HG02623 (cell line): ENCODE measurements around the gene ANO6.
"Not testable (repeated sequence)": the region's sequence is repeated elsewhere in the genome, so short reads cannot be mapped to it uniquely, and the experiment has no call there.

Source experiments
- ATAC-seq: cut with Tn5 transposase; IDR thresholded peaks from one replicate; pipeline ENCODE4 v1.9.1; 2021; ENCODE audit warnings: moderate library complexity; ENCODE audit not compliant: unreplicated experiment

The ANO6 gene

DNA sequence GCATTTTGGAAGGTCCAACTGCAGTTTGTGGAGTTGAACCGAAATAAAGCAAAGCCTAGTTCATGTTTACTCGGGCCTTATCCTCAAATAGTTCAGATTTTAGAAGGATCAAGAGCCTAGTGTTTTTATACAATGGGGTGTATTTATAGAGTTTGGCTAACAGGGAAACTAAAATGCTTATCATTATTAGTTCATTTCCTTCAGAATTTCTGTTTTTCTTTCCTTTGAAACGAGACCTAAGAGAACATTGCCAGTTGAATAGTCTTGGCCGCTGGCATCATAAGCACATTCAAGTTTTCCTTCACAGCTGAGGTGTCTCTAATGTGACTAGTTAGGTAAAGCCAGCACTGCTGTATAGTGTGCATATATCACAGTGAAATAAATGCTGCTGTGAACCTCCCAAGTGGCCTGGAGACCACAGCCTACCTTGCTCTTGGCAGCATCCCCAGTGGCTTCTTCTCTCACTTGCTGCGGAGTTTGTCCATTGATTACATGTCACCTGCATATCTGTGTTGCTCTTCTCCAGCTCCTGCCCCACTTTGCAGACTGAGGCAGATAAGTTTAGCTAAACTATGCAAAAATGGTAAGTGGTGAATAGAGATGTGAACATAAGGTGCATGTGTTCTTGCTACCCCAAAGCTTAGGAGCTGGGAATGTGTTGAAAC lies 88.8 kb downstream of the ANO6 start:
- ATAC-seq: no peak

DNA sequence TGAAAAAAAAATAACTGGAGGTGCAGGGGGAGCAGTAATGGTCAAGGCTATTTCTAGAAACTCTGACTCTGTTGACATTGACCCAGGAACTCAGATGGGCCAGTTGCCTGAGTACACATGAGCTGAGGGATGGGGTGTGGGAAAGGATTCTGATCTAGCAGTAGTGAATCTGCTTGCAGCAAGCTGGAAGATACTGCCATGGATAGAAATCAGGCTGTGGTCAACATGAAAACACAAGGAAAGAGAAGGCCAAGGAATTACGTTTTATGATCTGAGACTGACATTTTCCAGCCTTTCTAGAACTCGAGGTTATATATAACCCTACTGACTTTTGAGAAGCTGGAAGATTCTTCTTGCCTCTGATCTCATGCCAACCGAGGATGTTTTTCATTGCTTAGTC lies 90.0 kb downstream of the ANO6 start:
- ATAC-seq: no peak

DNA sequence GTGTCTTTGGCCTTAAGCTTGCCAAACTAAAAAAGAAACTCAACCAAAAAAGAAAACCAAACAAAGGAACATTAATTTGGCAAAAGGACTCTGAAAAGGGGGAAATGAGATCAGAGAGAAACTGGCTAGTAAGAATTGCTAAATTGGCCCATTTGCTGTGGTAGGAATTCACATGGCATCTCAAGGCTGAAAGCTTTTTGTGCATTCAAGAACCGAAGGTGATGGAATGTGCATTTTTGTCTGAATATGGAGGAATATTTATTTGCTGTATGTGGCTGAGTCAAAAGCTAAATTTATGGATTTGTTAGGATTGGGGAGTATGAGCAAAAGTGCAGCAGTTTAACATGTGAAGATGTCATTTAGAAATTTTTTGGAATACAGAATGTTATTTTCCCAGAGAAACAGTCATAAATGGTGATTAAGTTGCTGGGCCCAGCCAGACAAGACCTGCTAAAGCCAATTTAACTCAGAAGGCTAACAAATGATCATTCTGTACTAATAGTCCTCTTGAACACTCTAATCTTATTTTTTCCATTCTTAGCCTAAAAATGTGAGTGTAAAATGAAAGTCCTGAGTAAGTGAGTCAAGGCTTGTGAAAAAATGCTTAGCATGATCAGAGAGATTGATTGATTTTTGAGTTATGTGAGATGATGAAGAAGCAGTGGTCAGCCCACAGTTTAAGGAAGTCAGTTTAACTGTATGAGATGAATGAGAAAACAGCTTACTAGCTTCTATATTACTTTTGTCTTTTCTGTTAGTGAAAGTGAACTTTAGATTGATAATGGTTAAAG lies 94.1 kb downstream of the ANO6 start:
- no peak for ATAC-seq

DNA sequence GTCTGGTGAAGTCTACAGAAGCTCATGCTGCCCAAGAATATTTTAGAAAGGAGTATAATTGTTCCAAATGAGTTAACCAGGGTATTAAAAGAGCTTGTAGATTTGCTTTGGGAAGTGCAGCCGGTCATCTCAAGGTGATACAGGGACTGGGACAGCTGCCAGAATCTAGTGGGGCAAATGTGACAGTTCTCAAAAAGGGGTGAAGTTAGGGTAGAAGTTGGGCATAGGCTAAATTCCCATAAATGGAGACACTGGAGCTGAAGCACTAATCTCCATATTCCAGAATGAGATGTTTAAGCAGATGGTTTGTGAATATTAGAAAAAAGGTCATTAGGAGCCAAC lies 94.7 kb downstream of the ANO6 start:
- no peak for ATAC-seq

DNA sequence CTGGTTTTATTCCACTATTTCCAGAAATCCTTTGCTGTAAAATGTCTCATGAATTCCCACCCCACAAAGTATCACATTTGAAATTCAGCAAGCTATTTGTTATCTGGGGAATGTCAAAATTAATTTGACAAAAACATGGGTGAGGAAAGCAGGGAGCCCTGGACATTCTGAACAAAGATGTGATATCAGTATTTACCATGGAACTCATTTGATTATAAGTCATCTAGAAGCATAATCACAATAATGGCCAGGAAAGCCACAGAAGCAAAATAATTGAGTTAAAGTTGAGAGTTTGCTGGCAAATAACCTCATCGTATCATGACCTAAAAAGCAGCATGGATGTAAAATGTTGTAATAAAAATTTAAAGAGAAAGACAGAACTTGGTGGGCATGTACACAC lies 96.1 kb downstream of the ANO6 start:
- no peak for ATAC-seq

DNA sequence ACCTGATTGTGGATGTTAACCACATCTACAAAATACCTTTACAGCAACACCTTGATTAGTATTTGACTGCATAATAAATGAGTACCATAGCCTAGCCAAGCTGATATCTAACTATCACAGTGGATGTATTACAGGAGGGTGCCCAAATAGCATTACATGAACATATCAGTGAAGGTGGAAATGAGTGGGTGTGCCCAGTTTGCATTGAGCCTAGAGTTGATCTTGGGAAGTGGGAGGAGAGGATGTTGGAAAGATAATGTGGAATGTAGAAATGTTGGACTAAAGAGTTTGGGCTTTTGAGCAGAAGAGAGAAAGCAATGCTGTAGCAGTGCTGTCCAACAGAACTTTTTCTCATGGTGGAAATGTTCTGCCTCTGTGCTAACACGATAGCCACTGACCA lies 98.9 kb downstream of the ANO6 start:
- no peak for ATAC-seq

DNA sequence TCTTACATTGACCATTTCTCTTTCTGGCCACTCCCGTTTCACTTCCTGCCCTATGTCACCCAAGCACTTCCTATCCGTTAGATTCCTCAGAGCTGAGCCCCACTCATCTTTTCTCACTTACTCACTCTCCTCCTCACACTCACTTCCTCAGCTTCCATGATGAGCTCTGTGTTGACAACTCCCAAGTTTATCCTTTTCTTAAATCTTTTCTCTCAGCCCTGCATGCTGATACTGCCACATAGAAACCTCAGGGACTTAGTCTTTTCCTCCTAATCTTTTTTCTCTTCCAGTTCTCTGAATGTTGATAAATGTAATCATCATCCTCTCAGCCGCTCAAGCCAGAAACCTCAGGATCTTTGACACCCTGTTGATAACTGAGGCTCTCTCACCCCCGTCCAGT lies 99.6 kb downstream of the ANO6 start:
- ATAC-seq: no peak

DNA sequence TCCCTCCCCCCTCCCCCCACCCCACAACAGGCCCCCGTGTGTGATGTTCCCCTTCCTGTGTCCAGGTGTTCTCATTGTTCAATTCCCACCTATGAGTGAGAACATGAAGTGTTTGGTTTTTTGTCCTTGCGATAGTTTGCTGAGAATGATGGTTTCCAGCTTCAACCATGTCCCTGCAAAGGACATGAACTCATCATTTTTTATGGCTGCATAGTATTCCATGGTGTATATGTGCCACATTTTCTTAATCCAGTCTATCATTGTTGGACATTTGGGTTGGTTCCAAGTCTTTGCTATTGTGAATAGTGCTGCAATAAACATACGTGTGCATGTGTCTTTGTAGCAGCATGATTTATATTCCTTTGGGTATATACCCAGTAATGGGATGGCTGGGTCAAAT lies 101.4 kb downstream of the ANO6 start:
- ATAC-seq: not testable (repeated sequence)

DNA sequence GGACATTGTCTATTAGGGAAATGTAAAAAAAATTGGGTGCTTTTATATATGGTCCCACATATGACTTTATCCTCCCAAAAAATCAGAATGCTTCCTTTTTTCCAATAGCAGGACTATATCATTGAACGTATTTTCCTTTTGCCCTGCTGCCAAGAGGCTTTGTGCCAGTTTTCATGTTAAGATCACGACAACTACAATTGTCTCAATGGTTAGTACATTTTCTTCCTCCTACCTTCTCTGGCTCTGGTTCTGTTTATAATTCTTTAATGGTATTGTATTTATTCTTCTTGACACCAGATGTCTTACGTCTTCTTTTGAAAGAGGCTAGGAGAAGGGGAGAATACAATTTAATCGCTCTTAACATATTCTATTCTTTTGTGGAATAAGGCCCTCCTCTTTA lies 106.9 kb downstream of the ANO6 start:
- no peak for ATAC-seq

DNA sequence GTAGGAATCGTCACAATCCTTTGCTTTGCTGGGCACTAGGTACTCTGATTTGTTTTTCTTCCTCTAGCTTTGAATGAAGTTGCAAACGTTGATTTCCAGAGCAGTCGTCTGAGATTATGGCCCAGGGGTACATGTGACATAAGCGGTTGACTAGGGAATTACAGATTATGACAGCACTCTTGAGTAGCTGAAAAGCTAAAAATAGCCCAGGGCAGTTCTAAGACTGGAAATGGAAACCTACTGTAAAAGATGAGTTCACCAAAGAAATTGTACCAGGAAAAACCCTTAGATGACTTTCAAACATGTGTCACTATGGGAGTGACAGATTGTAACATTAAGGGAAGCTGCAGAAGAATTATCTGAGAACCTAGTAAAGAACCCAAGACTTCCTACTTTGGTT lies 108.5 kb downstream of the ANO6 start:
- no peak for ATAC-seq

DNA sequence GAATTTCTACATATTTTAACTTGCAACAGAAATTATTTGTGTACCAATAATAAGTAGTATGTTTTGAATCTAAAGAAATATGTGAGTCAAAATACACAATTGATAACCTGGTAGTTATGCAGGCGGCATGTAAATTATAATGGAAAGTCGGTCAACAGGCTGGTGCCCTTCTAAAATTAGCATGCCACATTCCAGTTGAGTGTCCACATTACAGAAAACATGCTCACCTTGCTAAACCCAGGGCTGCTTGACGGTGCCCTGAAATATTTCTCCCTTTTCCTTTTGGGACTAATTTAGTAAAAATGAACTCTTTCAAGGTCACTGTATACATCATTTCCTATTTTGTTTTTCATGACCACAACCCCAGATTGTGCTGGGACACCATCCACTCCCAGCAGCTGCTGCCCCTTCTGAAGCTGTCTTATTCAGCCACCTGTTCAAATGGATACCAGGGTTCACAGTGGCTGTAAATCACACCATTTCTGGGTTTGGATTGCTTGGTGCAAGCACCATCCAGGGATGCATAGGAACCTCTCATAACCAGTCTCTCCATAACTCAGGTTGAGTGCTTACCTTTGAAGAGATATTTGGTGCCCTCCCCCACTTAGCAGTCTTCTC lies 110.6 kb downstream of the ANO6 start:
- ATAC-seq: no peak

DNA sequence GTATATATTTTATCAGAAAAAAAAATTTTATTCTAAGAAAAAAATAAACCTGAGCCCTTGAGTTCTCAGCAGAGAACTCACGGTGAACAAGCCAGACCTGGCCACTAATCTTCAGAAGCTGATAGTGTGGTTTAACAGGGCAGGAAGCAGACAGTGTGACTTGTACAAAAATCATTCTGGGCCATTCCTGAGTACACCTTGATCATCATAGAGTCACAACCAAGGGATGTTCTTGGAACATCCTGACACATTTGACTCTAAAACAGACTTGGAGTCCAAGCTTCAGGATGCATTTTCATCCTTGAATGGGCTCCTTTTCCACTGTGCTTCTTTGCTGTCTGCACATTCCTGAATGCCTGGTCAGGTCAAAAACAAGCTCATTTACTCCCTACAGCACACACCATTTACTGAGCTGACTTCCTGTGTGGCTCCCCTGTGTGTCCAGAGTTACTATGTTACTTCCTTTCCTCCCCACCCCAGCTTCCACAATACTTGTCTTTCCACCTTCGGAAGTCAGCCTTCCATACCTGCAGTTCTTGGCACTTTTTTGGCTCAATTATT lies 112.0 kb downstream of the ANO6 start:
- ATAC-seq: no peak

DNA sequence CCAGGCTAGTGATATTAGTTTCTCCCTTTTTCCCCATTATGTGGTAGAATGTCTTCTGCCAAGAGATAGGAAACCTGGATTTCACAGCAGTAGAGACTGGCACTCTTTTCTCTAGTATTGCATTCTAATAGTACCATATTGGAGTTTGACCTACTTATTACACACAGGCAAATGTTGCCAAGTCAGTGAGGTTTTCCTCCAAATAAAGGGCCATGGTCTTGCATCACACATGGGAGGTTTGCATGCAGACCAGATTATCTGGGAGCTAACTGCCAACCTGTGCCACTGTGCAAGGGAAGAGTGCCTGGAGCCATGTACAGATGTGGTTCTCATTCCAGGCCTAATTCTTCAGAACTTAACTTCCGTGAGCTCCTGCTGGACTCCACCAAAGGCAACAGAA lies 113.3 kb downstream of the ANO6 start:
- no peak for ATAC-seq

DNA sequence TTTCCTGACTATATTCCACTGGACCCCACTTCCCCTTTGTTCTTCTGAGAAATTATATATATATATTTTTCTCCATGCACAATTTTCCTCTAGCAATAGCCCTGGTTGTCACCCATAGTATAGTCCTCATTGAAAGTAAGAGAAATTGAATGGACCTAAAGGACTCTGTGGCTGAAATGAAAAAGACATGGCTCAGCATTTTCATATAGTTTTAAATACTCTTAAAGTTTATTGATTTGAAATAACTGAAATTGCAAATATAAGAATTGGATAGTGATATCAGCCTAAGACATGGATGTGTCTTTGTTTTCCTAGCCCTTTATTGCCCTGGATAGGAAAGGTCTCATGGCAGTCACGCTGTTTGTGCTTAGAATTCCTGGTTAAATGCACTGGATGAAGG lies 113.8 kb downstream of the ANO6 start:
- no peak for ATAC-seq

DNA sequence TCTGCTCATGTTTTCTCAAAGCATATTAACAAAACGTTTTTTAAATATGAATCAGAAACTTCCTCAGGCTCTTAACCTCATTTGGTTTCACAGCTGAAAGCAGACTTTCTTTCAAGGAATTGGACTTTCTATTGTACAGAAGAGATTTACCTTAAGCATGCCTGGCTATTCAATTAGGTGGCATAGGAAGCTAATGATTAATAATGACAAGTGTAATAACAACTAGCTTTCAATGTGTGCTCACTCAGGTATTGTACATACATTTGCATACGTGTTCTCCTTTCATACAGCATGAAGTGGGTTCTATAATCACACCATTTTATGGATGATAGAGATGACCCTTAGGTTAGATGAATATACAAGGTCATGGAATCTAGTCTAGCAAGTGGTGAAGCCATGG lies 115.7 kb downstream of the ANO6 start:
- ATAC-seq: no peak

DNA sequence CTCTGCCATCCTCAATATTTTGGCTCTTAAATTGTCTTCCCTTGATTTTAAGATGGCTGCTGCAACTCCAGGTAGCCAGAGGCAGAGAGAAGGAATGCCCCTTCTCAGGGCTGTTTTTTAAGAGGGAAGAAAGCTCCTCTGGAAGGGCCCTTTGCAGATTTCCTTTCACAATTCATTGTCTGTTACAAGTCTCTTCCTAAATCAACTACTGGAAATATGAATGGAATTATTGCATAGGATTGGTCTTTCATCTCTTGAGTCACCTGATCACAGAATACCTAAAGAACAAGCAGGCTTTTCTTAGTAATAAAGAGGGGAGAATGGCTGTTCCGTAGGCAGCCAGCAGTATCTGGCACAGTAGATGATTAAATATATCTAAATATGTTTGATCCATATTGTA lies 118.5 kb downstream of the ANO6 start:
- no peak for ATAC-seq

DNA sequence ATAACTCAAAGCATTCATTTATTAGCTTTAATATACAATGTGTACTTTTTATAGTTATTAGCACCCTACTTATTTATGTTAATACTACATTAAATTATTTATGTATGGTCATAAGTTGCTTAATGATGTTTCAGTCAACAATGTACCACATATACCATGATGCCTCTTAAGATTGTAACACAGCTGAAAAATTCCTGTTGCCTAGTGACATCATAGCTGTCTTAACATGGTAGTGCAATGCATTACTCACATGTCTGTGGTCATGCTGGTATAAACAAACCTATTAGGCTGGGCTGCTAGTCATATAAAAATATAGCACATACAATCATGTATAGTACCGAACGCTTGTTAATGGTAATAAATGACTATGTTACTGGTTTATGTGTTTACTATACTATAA lies 120.4 kb downstream of the ANO6 start:
- ATAC-seq: no peak

DNA sequence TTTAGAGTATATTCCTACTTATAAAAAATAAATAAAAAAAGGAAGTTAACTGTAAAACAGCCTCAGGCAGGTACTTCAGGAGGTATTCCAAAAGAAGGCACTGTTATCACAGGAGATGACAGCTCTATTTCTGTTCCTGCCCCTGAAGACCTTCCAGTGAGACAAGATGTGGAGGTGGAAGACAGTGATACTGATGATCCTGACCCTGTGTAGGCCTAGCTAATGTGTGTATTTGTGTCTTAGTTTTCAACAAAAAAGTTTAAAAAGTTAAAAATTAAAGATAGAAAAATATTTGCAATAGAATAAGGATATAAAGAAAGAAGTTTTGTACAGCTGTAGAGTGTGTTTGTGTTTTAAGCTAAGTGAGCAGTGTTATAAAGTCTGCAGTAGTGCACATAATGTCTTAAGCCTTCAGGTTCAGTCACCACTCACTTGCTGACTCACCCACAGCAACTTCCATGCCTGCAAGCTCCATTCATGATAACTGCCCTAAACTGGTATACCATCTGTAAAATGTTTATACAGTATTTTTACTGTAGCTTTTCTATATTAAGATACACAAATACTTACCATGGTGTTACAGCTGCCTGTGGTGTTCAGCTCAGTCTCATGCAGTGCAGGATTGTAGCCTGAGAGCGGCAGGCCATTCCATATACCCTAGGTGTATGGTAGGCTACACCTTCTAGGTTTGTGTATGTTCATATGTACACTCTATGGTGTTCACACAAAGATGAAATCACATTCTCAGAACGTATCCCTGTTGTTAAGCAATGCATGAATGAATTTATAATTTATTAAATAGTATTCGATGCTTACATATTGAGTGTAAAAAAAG lies 121.1 kb downstream of the ANO6 start:
- ATAC-seq: no peak

DNA sequence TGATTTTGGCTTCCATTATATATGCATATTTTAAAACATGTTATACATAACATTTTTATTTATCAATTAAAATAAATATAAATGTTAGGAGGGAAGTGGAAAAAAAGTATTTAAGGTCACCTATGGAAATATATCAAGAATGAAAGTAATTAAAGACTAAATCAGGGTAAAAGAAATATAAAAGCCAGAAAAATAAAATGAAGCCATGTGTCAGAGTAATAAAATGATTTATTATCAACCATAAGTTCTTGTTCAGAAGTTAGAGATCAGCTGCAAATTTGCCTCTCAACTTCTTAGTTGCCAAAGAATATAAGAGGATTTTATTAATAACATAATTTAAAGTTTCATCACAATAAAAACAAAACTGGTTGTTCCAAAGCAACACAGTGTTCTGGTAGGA lies 121.9 kb downstream of the ANO6 start:
- ATAC-seq: no peak

DNA sequence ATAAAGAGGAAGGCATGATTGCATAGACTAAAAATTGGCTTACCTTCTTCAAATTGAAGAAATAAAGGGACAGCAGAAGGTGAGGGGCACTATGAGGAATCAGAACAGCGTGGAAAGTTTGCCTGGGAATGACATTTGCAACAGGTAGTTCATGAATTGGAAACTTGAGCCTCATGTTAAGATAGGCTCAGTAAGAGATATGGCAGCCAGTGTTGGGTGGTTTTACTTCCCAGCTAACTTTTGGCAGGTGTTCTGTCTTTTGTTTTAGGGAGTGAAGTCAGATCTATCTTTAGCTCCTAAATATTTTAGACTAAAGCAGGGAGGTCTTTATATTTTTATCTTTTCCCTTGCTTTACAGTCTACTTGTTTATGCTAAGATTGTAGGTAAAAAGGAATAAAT lies 122.4 kb downstream of the ANO6 start:
- ATAC-seq: no peak

DNA sequence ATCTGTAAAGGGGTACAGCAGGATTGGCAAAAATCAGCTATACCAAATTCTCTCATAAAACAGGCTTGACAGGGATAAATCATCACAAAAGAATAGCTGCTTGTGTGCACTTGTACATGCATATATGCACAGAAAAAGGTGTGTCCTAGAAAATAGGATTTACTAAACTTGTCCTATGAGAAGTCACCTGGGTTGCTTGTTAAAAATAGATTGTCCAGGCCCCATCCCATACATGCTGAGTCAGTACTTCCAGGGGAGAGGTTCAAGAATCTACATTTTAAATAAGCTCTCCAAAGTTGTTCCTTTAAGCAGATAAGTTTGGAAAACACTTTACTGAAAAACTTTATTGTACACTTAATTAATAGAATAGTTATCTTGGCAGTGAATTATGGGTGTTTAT lies 123.1 kb downstream of the ANO6 start:
- no peak for ATAC-seq
